NCI-H82 (cell line): ENCODE data around the gene MMRN2.
"Not testable (repeated sequence)": the region's sequence is repeated elsewhere in the genome, so short reads cannot be mapped to it uniquely, and the experiment has no call there.

Source experiments
- DNase-seq: peaks from one replicate; lab custom pipeline; 2025; lab: John Stamatoyannopoulos, UW

Gene MMRN2

GRCh38 chr10:86957471-86958115, at the start of gene MMRN2:
TSS of gene MMRN2 (minus strand) at chr10:86957615. CDS start at chr10:86957541, 74 bp downstream.
- no peak for DNase-seq

GRCh38 chr10:87007124-87007523, 49.7 kb upstream of the MMRN2 start:
- DNase-seq = not testable (repeated sequence)

GRCh38 chr10:87000491-87000890, 43.1 kb upstream of the MMRN2 start:
- DNase-seq = no peak

GRCh38 chr10:86999802-87000403, 42.5 kb upstream of the MMRN2 start:
- not testable (repeated sequence) for DNase-seq

- DNase-seq = no peak
These were observed 35.5 kb upstream of the MMRN2 start for GRCh38 chr10:86992929-86993328.

GRCh38 chr10:86992456-86992855, 35.0 kb upstream of the MMRN2 start:
- no peak for DNase-seq

- DNase-seq = not testable (repeated sequence)
These were observed 33.9 kb upstream of the MMRN2 start for GRCh38 chr10:86991362-86991761.

- no peak for DNase-seq
These were observed 31.1 kb upstream of the MMRN2 start for GRCh38 chr10:86988520-86988919.

- not testable (repeated sequence) for DNase-seq
These were observed 27.1 kb upstream of the MMRN2 start for GRCh38 chr10:86984498-86984897.

- no peak for DNase-seq
These were observed 24.3 kb upstream of the MMRN2 start for GRCh38 chr10:86981716-86982115.

- not testable (repeated sequence) for DNase-seq
These were observed 23.6 kb upstream of the MMRN2 start for GRCh38 chr10:86981020-86981419.

GRCh38 chr10:86979977-86980448, 22.6 kb upstream of the MMRN2 start:
- no peak for DNase-seq

- DNase-seq = no peak
These were observed 21.9 kb upstream of the MMRN2 start for GRCh38 chr10:86979296-86979818.

GRCh38 chr10:86978457-86978856, 21.0 kb upstream of the MMRN2 start:
- DNase-seq = not testable (repeated sequence)

GRCh38 chr10:86976362-86977056, 19.1 kb upstream of the MMRN2 start:
- DNase-seq = no peak

- DNase-seq = no peak
These were observed 17.1 kb upstream of the MMRN2 start for GRCh38 chr10:86974484-86974883.

GRCh38 chr10:86972613-86973380, 15.4 kb upstream of the MMRN2 start:
- no peak for DNase-seq

- peak; percentile 31 for DNase-seq
These were observed 14.0 kb upstream of the MMRN2 start for GRCh38 chr10:86971232-86971991.

- DNase-seq = no peak
These were observed 13.5 kb upstream of the MMRN2 start for GRCh38 chr10:86970982-86971231.

- DNase-seq = no peak
These were observed 13.0 kb upstream of the MMRN2 start for GRCh38 chr10:86970162-86970981.
